ENCODE measurements around the gene MAP3K5.

Gene MAP3K5

GRCh38 chr6:136696783-136697364 is 95.4 kb downstream of the MAP3K5 start:
- Histone ChIP-seq H3K9me3 (ENCODE audit: insufficient read depth, low read length) (no peaks in the 10 kb centered on the region), H3K79me2 (ENCODE audit: insufficient read depth, low read length) (no peaks in the 10 kb centered on the region), H3K4me3 (ENCODE audit: insufficient read depth, low read length, poor library complexity, severe bottlenecking) (no peak overlapping the region), H3K9ac (ENCODE audit: low read length) (no peak overlapping the region), H3K27me3 (ENCODE audit: low read length) (no peaks in the 10 kb centered on the region), H3F3A (ENCODE audit: insufficient read depth) (no peaks in the 10 kb centered on the region), H2AFZ (ENCODE audit: low read depth, low read length, severe bottlenecking) (no peak overlapping the region), H4K20me1 (ENCODE audit: low read depth, low read length) (no peaks in the 10 kb centered on the region), H3K36me3 (ENCODE audit: low read length) (no peaks in the 10 kb centered on the region), H3K9me2 (replicated peaks; ENCODE audit: insufficient read depth, low read length) (no peaks in the 10 kb centered on the region), H3K4me2 (ENCODE audit: low read depth, low read length, poor library complexity, severe bottlenecking) (no peak overlapping the region), H3K27ac (ENCODE audit: low read depth, low read length) (no peak overlapping the region)
- TF ChIP-seq EZH2phosphoT487 (conservative IDR thresholded peaks at IDR 0.05; ENCODE audit: low read length) = no peak
- TF ChIP-seq CTCF (IDR thresholded peaks at IDR 0.05; ENCODE audit: insufficient read depth, low read length, poor library complexity, severe bottlenecking) = no peak

- TF ChIP-seq CTCF (IDR thresholded peaks at IDR 0.05; ENCODE audit: insufficient read depth, low read length, poor library complexity, severe bottlenecking) (no peak), EZH2phosphoT487 (conservative IDR thresholded peaks at IDR 0.05; ENCODE audit: low read length) (no peak)
- no peaks in the 10 kb centered on the region for H4K20me1 ChIP-seq (ENCODE audit: low read depth, low read length)
- H3K27ac ChIP-seq (ENCODE audit: low read depth, low read length) = no peak overlapping the region
- no peak overlapping the region for H3K9ac ChIP-seq (ENCODE audit: low read length)
- H3K9me3 ChIP-seq (ENCODE audit: insufficient read depth, low read length) = no peaks in the 10 kb centered on the region
- no peaks in the 10 kb centered on the region for H3F3A ChIP-seq (ENCODE audit: insufficient read depth)
- no peak overlapping the region for H3K4me2 ChIP-seq (ENCODE audit: low read depth, low read length, poor library complexity, severe bottlenecking)
- no peaks in the 10 kb centered on the region for H3K79me2 ChIP-seq (ENCODE audit: insufficient read depth, low read length)
- no peak overlapping the region for H2AFZ ChIP-seq (ENCODE audit: low read depth, low read length, severe bottlenecking)
- no peaks in the 10 kb centered on the region for H3K27me3 ChIP-seq (ENCODE audit: low read length)
- H3K36me3 ChIP-seq (ENCODE audit: low read length) = no peaks in the 10 kb centered on the region
- no peaks in the 10 kb centered on the region for H3K9me2 ChIP-seq (replicated peaks; ENCODE audit: insufficient read depth, low read length)
- H3K4me3 ChIP-seq (ENCODE audit: insufficient read depth, low read length, poor library complexity, severe bottlenecking) = no peak overlapping the region
Observed at GRCh38 chr6:136696238-136696637, 96.0 kb downstream of the MAP3K5 start.

DNA sequence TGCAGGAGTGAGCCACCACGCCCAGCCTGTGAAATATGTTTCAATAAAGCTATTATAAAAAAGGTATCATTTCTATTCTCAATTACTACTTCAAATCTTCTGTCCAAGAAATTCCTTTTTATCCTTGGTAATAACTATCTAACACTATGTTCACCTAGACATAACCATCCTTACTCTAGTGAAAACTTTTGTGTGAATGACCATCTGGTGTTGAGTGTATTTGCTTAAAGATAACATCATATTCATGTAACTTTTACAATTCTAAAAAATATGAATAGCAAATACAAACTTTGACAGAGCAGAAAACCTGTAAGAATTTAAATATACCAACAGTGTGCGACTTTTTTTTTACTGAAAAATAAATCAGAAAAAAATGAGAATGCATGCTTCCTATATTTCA is 96.9 kb downstream of the MAP3K5 start:
- Histone ChIP-seq H3K79me2 (ENCODE audit: insufficient read depth, low read length) (no peaks in the 10 kb centered on the region), H2AFZ (ENCODE audit: low read depth, low read length, severe bottlenecking) (no peak overlapping the region), H3K4me3 (ENCODE audit: insufficient read depth, low read length, poor library complexity, severe bottlenecking) (no peak overlapping the region), H3F3A (ENCODE audit: insufficient read depth) (no peaks in the 10 kb centered on the region), H4K20me1 (ENCODE audit: low read depth, low read length) (no peaks in the 10 kb centered on the region), H3K4me2 (ENCODE audit: low read depth, low read length, poor library complexity, severe bottlenecking) (no peak overlapping the region), H3K36me3 (ENCODE audit: low read length) (no peaks in the 10 kb centered on the region), H3K9me2 (replicated peaks; ENCODE audit: insufficient read depth, low read length) (no peaks in the 10 kb centered on the region), H3K9ac (ENCODE audit: low read length) (no peak overlapping the region), H3K9me3 (ENCODE audit: insufficient read depth, low read length) (no peaks in the 10 kb centered on the region), H3K27ac (ENCODE audit: low read depth, low read length) (no peak overlapping the region), H3K27me3 (ENCODE audit: low read length) (no peaks in the 10 kb centered on the region)
- TF ChIP-seq EZH2phosphoT487 (conservative IDR thresholded peaks at IDR 0.05; ENCODE audit: low read length) = no peak
- TF ChIP-seq CTCF (IDR thresholded peaks at IDR 0.05; ENCODE audit: insufficient read depth, low read length, poor library complexity, severe bottlenecking) = no peak
